Measurements from ENCODE around the gene RUVBL2.
"Not testable (repeated sequence)": the region's sequence is repeated elsewhere in the genome, so short reads cannot be mapped to it uniquely, and the experiment has no call there.

Gene RUVBL2

GRCh38 chr19:49050376-49051033, 56.8 kb downstream of the RUVBL2 start:
- not testable (repeated sequence) for ATAC-seq

GRCh38 chr19:49056101-49056901, 62.6 kb downstream of the RUVBL2 start:
- peak; percentile 79 to 84 for ATAC-seq

- ATAC-seq, result not testable (repeated sequence)
Measured at GRCh38 chr19:49056902-49057596, 63.4 kb downstream of the RUVBL2 start.

DNA sequence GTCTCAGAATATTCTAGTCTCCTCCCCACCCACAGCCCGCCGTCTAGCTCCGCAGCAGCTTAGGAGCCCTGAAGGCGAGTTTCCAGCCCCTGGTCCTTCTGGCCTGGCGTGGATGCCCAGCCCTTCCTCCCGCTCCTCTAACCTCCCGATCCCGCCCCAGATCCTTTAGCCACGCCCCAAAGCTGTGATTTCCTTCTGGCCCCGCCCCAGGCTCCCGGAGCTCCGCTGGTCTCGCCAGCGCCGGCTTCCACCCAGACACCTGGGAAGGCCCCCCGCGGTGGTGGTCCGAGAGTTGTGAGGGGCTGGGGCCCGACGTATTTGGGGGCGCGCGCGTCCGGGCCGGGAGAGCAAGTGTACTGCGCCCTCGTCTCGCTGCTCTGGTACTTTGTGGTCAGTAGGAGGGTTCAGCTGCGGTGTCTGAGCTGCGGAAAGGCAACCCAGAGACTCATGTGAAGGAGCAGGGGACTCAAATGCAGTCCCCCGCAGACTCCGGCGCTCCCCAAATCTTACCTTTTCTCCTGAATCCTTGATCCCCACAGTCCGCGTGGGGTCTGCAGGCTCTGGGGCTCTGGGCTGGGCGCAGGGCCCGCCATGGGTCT, 64.0 kb downstream of the RUVBL2 start, which contains the start of gene CGB7:
TSS of gene CGB7 (minus strand) at position 114 of the 599 bp plus-strand sequence. CDS start 2,374 bp downstream, outside the sequence.
- peak; percentile 15 to 18 for ATAC-seq

DNA sequence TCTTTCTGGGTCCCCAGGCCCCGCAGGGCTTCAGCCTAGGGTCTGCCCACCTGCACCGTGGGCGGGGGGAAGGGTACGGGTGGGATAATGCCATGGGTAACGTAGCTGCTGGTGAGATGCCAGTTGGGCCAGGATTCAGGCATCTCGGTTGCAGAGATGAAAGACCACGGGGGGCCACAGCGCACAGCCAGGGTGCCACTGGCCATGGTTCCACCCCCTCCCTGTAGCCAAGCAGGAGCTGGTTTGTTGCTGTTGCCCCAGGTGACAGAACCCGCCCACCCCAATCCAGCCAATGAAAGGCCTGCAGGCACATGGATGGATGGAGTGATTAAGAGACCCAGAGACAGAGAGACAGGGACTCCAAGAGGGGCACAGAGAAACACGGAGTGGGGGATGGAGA, 64.9 kb downstream of the RUVBL2 start:
- no peak for ATAC-seq

DNA sequence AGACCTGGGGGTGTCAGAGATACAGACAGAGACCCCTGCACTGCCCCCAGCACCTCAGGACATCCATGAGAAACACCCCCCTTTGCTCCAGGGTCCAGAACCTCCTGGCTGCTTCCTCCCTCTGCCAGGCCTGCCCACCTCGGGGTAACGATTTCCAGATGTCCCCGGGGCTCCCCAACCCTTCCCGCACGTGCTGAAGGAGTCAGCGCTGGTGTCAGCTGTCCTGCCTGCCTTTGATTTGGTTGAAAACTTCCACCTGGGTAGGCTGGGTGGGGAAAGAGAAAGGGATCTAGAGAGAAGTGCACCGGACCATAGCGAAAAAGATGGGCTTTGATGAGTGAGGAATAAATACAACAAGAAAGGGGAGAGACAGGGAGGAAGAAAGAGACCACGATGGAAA, 65.4 kb downstream of the RUVBL2 start:
- no peak for ATAC-seq

- no peak for ATAC-seq
Measured at GRCh38 chr19:49061000-49061399, 67.3 kb downstream of the RUVBL2 start.

DNA sequence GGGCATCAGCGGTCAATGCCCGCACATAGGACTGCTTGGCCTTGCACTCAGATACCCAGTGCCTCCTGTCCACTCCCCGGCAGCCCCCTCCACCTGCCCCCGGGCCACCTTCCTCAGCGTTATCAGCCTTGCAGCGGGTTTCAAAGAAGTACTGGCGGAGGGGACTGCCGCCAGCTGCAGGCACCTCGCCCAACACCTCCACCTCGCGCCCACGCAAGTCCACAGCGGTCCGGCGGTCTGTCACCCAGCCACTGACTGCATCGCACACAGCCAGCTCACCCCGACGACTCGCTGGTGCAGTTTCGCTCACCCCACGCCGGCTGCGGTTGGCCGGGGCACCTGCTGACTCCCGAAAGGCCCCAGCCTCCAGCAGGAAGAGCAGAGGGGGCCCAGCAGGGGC, 67.8 kb downstream of the RUVBL2 start:
- no peak for ATAC-seq

DNA sequence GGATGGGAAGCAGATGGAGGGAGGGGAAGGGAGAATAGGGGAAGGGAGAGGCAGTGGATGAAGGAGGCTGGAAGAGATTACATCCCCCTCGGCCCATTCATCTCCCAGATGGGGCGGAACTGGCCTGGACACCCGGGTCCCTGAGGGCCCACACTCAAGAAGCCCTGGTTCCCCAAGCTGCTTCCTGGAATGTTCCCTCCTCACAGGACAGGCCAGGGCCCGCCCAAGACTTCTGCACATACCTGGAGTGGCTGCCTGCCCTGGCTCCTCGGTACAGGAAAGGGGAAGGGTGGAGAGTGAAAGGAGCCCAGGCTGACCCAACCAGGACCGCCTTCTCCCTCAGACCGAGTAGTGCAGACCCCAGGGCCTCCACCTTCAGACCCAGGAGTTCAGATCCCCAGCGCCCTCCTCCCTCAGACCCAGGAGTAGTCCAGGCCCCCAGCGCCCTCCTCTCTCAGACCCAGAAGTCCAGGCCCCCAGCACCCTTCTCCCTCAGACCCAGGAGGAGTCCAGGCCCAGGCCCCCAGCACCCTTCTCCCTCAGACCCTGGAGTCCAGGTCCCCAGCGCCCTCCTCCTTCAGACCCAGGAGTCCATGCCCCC, 70.4 kb downstream of the RUVBL2 start:
- no peak for ATAC-seq

DNA sequence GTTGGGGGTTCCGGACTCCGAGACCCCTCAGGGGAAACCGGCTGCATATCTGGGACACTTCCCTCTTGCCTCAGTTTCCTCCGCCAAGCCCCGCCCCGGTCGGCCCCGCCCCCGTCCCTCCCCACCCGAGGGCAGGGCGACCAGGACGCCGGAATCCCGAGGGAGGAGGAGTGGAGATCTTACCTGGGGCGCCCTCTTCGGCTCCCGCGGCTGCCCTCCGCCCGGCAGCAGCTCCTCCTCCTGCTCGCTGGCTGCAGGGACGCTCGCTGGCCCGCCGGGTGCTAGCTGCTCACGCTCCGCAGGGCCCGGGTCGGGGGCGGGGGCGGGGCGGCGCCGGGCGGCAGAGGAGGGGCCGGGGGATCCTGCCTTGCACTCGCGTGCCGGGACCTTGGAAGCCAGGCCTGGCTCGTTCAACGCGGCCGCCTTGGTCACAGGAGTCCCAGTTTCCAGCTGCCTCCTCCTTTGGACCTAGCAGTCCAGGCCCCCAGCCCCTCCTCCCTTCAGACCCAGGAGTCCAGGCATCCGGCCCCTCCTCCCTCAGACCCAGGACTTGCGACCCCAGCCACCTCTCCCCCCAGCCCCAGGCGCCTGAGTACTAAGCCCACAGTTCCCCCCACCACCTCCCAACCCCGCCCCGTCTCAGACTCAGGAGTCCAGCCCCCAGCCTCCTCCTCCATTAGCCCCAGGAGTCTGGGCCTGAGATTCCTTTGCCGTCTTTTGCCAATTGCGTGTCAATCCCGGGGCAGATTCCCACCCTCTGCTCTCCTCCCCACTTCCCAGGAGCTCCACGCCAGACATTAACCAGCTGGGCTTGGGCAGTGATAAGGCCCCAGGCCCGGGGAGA, 71.3 kb downstream of the RUVBL2 start, which contains the start of gene NTF4:
TSS of gene NTF4 (minus strand) at position 51 of the 844 bp plus-strand sequence. CDS start 2,821 bp downstream, outside the sequence.
- ATAC-seq, result peak in 1 of 2 donors; percentile 27
